Activated CD8-positive, alpha-beta T cell treated with anti-CD3 and anti-CD28 coated beads for 36 hours (primary cell): ENCODE results near the gene UBQLN1. TPM values are rescaled to one million over a fixed set of nuclear protein-coding genes. Genes with fewer than 3 reads are reported as not detected.

ENCODE experiments used
- ATAC-seq: fragments of 200-7000 bp; cut with Tn5 transposase; one replicate; pipeline ENCODE4 v1.10.0; 2021; ENCODE audit warnings: mild to moderate bottlenecking, moderate library complexity
- CTCF ChIA-PET: fragments of 350-600 bp; sonication (Branson Sonifier 250); formaldehyde crosslinking; loops from one replicate; lab custom pipeline; 2021; ENCODE audit warnings: antibody characterized with exemption; lab: Charles Lee
- POLR2A ChIA-PET: fragments of 350-600 bp; sonication (Branson Sonifier 250); formaldehyde crosslinking; loops from one replicate; lab custom pipeline; 2021; ENCODE audit warnings: antibody characterized with exemption; lab: Charles Lee
- DNase-seq: peaks from one replicate; pipeline ENCODE4 v3.0.0-alpha.2; 2020
- H3K27ac Mint-ChIP-seq: one replicate; pipeline ENCODE4 v1.8.0; 2021; ENCODE audit warnings: mild to moderate bottlenecking, mixed read lengths
- H3K27me3 Mint-ChIP-seq: one replicate; pipeline ENCODE4 v1.8.0; 2021; ENCODE audit warnings: mixed read lengths
- H3K36me3 Mint-ChIP-seq: one replicate; pipeline ENCODE4 v1.8.0; 2021; ENCODE audit warnings: low read depth, mixed read lengths
- H3K4me1 Mint-ChIP-seq: one replicate; pipeline ENCODE4 v1.8.0; 2021; ENCODE audit warnings: low read depth, mixed read lengths
- H3K4me3 Mint-ChIP-seq: one replicate; pipeline ENCODE4 v1.8.0; 2021; ENCODE audit warnings: mild to moderate bottlenecking, moderate library complexity, mixed read lengths
- H3K9me3 Mint-ChIP-seq: one replicate; pipeline ENCODE4 v1.8.0; 2021; ENCODE audit warnings: mixed read lengths
- intact Hi-C: fragments of 100-400 bp; cut with micrococcal nuclease; formaldehyde crosslinking; loops from one replicate; pipeline ENCODE4 v1.10.0; 2022
- total RNA-seq, 2 experiments: library from RNA; stranded (reverse); gene quantifications; one replicate each; pipeline ENCODE4 v1.2.3, GENCODE V29; 2021
- TF ChIP-seq, protein P1 (sequence below): fragments of 200-600 bp; IDR thresholded peaks from one replicate; pipeline ENCODE4 v1.8.0; 2022; ENCODE audit warnings: antibody characterized with exemption, mild to moderate bottlenecking

UBQLN1 gene
- total RNA-seq, 2 experiments from 2014 or later, result 80.1 to 92.9 TPM

DNA sequence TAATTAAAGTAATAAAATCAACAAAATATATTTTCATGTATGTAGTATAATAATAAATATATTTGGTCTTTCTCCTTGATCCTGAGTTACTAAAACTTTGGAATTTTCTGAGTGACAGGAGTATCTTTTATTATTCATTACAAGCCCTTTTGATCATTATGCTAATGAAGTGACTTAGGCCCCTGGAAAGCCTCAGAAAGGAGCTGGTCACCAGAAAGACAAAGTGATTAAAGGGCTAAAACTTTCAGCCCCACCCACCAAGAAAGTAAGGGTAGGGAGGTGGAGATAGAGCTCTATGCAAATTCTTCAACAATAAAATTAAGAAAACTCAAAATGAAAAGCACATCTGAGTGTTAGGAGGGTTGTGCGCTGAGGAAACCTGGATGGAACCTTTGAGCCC lies 27.5 kb downstream of the UBQLN1 start:
- no peak for ATAC-seq
- TF ChIP-seq, protein P1, sequence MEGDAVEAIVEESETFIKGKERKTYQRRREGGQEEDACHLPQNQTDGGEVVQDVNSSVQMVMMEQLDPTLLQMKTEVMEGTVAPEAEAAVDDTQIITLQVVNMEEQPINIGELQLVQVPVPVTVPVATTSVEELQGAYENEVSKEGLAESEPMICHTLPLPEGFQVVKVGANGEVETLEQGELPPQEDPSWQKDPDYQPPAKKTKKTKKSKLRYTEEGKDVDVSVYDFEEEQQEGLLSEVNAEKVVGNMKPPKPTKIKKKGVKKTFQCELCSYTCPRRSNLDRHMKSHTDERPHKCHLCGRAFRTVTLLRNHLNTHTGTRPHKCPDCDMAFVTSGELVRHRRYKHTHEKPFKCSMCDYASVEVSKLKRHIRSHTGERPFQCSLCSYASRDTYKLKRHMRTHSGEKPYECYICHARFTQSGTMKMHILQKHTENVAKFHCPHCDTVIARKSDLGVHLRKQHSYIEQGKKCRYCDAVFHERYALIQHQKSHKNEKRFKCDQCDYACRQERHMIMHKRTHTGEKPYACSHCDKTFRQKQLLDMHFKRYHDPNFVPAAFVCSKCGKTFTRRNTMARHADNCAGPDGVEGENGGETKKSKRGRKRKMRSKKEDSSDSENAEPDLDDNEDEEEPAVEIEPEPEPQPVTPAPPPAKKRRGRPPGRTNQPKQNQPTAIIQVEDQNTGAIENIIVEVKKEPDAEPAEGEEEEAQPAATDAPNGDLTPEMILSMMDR, result no peak
- H3K4me3 Mint-ChIP-seq, result no peak overlapping the region
- intact Hi-C loops, result loop anchor here (10.0 kb wide), 1 partner anchor 65 kb away; no protein-coding TSS in a partner anchor
- H3K9me3 Mint-ChIP-seq, result no peaks in the 10 kb centered on the region
- H3K27me3 Mint-ChIP-seq, result no peaks in the 10 kb centered on the region
- no peak for DNase-seq
- ChIA-PET POLR2A (no interaction called here), CTCF (interaction anchor here (1.6 kb wide), 1 partner anchor 8 kb away, joined by 5 read pairs; no protein-coding TSS in a partner anchor)
- peak overlapping the region; percentile 67 for H3K27ac Mint-ChIP-seq
- H3K4me1 Mint-ChIP-seq, result peaks cover 26% of the 10 kb centered on the region
- H3K36me3 Mint-ChIP-seq, result peaks cover 46% of the 10 kb centered on the region

DNA sequence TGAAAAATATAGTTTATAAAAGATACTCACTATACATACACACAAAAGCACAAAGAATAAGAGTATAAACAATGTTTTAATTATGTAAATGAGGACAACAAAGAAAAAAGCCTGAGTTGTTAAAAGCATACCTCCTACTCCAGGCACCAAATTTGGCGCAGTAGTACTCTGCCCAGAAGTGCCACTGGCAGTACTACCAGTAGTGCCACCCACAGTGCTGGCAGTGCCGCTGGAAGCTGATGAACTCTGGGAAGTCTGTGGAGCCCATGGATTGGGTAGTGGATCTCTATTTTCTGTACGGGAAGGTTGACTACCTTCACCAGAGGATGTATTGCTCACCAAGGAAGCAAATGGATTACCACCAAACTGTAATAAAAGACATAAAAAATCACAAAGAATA lies 30.2 kb downstream of the UBQLN1 start:
- no peaks in the 10 kb centered on the region for H3K9me3 Mint-ChIP-seq
- H3K4me3 Mint-ChIP-seq, result no peak overlapping the region
- intact Hi-C loops, result no loop called here
- ATAC-seq (no peak), DNase-seq (no peak)
- CTCF ChIA-PET, result interaction anchor here (0.8 to 1.4 kb wide), 3 partner anchors 11 to 234 kb away, joined by 3 to 4 read pairs (median 4); no protein-coding TSS in a partner anchor
- peaks cover 49% of the 10 kb centered on the region for H3K36me3 Mint-ChIP-seq
- H3K27ac Mint-ChIP-seq, result no peak overlapping the region
- H3K4me1 Mint-ChIP-seq, result peaks cover 26% of the 10 kb centered on the region
- POLR2A ChIA-PET, result interaction anchor here (1.7 kb wide), 1 partner anchor 11 kb away, joined by 4 read pairs; no protein-coding TSS in a partner anchor
- H3K27me3 Mint-ChIP-seq, result no peaks in the 10 kb centered on the region
- TF ChIP-seq, protein P1, result no peak

DNA sequence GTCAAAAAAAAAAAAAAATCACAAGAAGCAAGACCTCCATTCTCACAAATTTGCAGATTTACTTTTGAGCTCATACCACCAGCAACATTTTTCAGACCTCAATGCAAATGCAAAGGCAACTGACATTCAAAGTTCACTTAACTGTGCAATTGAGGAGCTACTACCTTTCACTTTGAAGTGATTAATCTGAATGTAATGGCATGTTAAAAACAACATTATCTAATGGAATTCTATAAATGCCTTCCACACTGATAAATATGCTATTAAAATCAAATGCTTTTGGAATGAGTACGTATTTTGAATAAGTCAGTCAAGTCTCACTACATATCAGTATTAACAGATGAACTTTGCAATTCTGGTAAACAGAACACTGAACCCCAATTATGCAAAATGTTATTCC lies 32.3 kb downstream of the UBQLN1 start:
- TF ChIP-seq, protein P1, result no peak
- Mint-ChIP-seq H3K4me1 (peaks cover 15% of the 10 kb centered on the region), H3K9me3 (no peaks in the 10 kb centered on the region), H3K4me3 (no peak overlapping the region), H3K27ac (no peak overlapping the region), H3K36me3 (peaks cover 59% of the 10 kb centered on the region), H3K27me3 (no peaks in the 10 kb centered on the region)
- ChIA-PET POLR2A (interaction anchor here (0.6 kb wide), 1 partner anchor 1131 kb away, joined by 3 read pairs; no protein-coding TSS in a partner anchor), CTCF (no interaction called here)
- no peak for ATAC-seq
- intact Hi-C loops, result no loop called here
- DNase-seq, result no peak

DNA sequence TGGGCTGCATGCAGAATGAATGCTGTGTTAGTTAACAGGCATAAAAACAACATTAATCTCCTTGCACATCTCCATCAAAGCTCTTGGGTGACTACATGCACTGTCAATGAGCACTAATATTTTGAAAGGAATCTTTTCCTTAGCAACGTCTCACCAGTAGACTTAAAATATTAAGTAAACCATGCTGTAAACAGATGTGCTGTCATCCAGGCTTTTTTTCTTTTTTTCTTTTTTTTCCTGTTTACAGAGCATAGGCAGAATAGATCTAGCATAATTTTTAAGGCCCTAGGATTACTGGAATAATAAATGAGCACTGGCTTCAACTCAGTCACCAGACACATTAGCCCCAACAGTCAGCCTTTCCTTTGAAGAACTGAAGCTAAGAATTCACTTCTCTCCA lies 36.3 kb downstream of the UBQLN1 start:
- no peaks in the 10 kb centered on the region for H3K27me3 Mint-ChIP-seq
- ATAC-seq (no peak), DNase-seq (no peak)
- peaks cover 45% of the 10 kb centered on the region for H3K36me3 Mint-ChIP-seq
- H3K4me3 Mint-ChIP-seq, result no peak overlapping the region
- H3K27ac Mint-ChIP-seq, result no peak overlapping the region
- H3K4me1 Mint-ChIP-seq, result peaks cover 19% of the 10 kb centered on the region
- TF ChIP-seq, protein P1, result no peak
- no peaks in the 10 kb centered on the region for H3K9me3 Mint-ChIP-seq
- ChIA-PET POLR2A (no interaction called here), CTCF (interaction anchor here (1.1 kb wide), 1 partner anchor 11 kb away, joined by 3 read pairs; no protein-coding TSS in a partner anchor)
- intact Hi-C loops, result no loop called here

DNA sequence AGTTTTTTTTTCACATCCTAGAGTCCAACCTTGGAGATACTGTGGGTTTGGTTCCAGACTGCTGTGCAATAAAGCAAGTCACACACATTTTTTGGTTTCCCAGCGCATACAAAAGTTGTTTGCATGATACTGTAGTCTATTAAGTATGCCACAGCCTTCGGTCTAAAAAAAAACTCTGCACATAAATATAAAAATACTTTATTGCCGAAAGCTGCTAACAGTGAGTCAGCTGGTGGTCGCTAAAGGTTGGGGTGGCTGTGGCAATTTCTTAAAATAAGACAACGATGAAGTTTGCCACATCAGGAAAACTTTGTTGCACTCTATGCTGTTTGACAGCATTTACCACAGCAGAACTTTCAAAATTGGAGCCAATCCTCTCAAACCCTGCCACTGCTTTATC lies 37.4 kb downstream of the UBQLN1 start:
- ATAC-seq (no peak), DNase-seq (no peak)
- POLR2A ChIA-PET, result no interaction called here
- H3K36me3 Mint-ChIP-seq, result peaks cover 45% of the 10 kb centered on the region
- CTCF ChIA-PET, result no interaction called here
- no peaks in the 10 kb centered on the region for H3K9me3 Mint-ChIP-seq
- no peaks in the 10 kb centered on the region for H3K27me3 Mint-ChIP-seq
- intact Hi-C loops, result no loop called here
- no peak overlapping the region for H3K4me3 Mint-ChIP-seq
- TF ChIP-seq, protein P1, result no peak
- H3K4me1 Mint-ChIP-seq, result peaks cover 26% of the 10 kb centered on the region
- H3K27ac Mint-ChIP-seq, result no peak overlapping the region
